WI38 (cell line): Measurements from ENCODE around the gene GMPPA.

Source experiments
- H3K4me3 ChIP-seq: 2 replicates; pipeline ENCODE4 v1.5.1; 2011; ENCODE audit warnings: low read depth, mild to moderate bottlenecking, control low read depth, low read length
- TF ChIP-seq, protein P1 (sequence below): IDR thresholded peaks from 2 replicates; pipeline ENCODE4 v1.5.1; 2012; ENCODE audit warnings: low read depth, mild to moderate bottlenecking, control low read depth, low read length

Gene GMPPA

GRCh38 chr2:219556413-219556812 is 57.7 kb downstream of the GMPPA start:
- no peak overlapping the region for H3K4me3 ChIP-seq
- TF ChIP-seq, protein P1, sequence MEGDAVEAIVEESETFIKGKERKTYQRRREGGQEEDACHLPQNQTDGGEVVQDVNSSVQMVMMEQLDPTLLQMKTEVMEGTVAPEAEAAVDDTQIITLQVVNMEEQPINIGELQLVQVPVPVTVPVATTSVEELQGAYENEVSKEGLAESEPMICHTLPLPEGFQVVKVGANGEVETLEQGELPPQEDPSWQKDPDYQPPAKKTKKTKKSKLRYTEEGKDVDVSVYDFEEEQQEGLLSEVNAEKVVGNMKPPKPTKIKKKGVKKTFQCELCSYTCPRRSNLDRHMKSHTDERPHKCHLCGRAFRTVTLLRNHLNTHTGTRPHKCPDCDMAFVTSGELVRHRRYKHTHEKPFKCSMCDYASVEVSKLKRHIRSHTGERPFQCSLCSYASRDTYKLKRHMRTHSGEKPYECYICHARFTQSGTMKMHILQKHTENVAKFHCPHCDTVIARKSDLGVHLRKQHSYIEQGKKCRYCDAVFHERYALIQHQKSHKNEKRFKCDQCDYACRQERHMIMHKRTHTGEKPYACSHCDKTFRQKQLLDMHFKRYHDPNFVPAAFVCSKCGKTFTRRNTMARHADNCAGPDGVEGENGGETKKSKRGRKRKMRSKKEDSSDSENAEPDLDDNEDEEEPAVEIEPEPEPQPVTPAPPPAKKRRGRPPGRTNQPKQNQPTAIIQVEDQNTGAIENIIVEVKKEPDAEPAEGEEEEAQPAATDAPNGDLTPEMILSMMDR = no peak
